PC-3 (cell line): Measurements from ENCODE around the gene CSK. TPM values are rescaled to one million over a fixed set of nuclear protein-coding genes. Genes with fewer than 3 reads are reported as not detected.

ENCODE experiments used
- ATAC-seq: fragments of 200-7000 bp; cut with Tn5 transposase; 2 replicates; pipeline ENCODE4 v1.9.1; 2020; ENCODE audit warnings: mild to moderate bottlenecking, moderate library complexity
- BruUV-seq: library from RNA; stranded (reverse); fragments of 400-500 nt; replicated peaks from 2 replicates; lab custom pipeline; 2021; lab: Mats Ljungman, UMichigan
- CTCF ChIA-PET: fragments of 300-600 bp; sonication (Branson Sonifier 250); formaldehyde crosslinking; loops from one replicate; lab custom pipeline; 2022; ENCODE audit warnings: antibody characterized with exemption; lab: Charles Lee
- POLR2A ChIA-PET: fragments of 300-600 bp; sonication (Branson Sonifier 250); formaldehyde crosslinking; loops from one replicate; lab custom pipeline; 2022; ENCODE audit warnings: antibody characterized with exemption; ENCODE audit not compliant: unreplicated experiment; lab: Charles Lee
- DNase-seq: peaks from one replicate; pipeline ENCODE4 v3.0.0-alpha.2; 2015
- H2AFZ ChIP-seq: fragments of 300-600 bp; sonication (generic); 2 replicates; pipeline ENCODE4 v1.6.0; 2016; ENCODE audit warnings: antibody characterized with exemption, low read length
- H3F3A ChIP-seq: fragments of 300-600 bp; sonication (generic); one replicate; pipeline ENCODE4 v1.6.0; 2017; ENCODE audit warnings: antibody characterized with exemption, low read length, control low read depth, mild to moderate bottlenecking; ENCODE audit not compliant: unreplicated experiment
- H3K27ac ChIP-seq: fragments of 300-600 bp; sonication (generic); 2 replicates; pipeline ENCODE4 v1.5.1; 2016; ENCODE audit warnings: mild to moderate bottlenecking, low read length
- H3K27me3 ChIP-seq: fragments of 300-600 bp; sonication (generic); 2 replicates; pipeline ENCODE4 v1.6.1; 2016; ENCODE audit warnings: low read length, mixed read lengths
- H3K36me3 ChIP-seq: fragments of 300-600 bp; sonication (generic); 2 replicates; pipeline ENCODE4 v1.6.1; 2016; ENCODE audit warnings: low read depth, mixed run types, low read length, mixed read lengths
- H3K4me1 ChIP-seq: fragments of 300-600 bp; sonication (generic); 2 replicates; pipeline ENCODE4 v1.5.1; 2016; ENCODE audit warnings: low read length; ENCODE audit not compliant: insufficient read depth
- H3K4me2 ChIP-seq: fragments of 300-600 bp; sonication (generic); 2 replicates; pipeline ENCODE4 v1.6.0; 2016; ENCODE audit warnings: low read length
- H3K4me3 ChIP-seq: fragments of 300-600 bp; sonication (generic); 2 replicates; pipeline ENCODE4 v1.5.1; 2016; ENCODE audit warnings: mild to moderate bottlenecking, low read length, mixed read lengths
- H3K79me2 ChIP-seq: fragments of 300-600 bp; sonication (generic); 2 replicates; pipeline ENCODE4 v1.6.1; 2017; ENCODE audit warnings: low read length, mixed read lengths
- H3K9ac ChIP-seq: fragments of 300-600 bp; sonication (generic); 2 replicates; pipeline ENCODE4 v1.6.0; 2016; ENCODE audit warnings: mild to moderate bottlenecking, low read length
- H3K9me2 ChIP-seq: fragments of 300-600 bp; sonication (generic); replicated peaks from 2 replicates; pipeline ENCODE4 v1.6.1; 2016; ENCODE audit warnings: mixed run types, low read length, mixed read lengths
- H3K9me3 ChIP-seq: fragments of 300-600 bp; sonication (generic); 2 replicates; pipeline ENCODE4 v1.6.1; 2016; ENCODE audit warnings: low read length, mixed read lengths
- H4K20me1 ChIP-seq: fragments of 300-600 bp; sonication (generic); 2 replicates; pipeline ENCODE4 v1.6.1; 2016; ENCODE audit warnings: low read length, mixed read lengths
- EZH2 ChIP-seq: fragments of 300-600 bp; sonication (generic); IDR thresholded peaks from one replicate; pipeline ENCODE4 v1.6.1; 2017; ENCODE audit warnings: antibody characterized with exemption, mild to moderate bottlenecking, low read length; ENCODE audit not compliant: unreplicated experiment
- EZH2phosphoT487 ChIP-seq: fragments of 300-600 bp; sonication (generic); IDR thresholded peaks from 2 replicates; pipeline ENCODE4 v1.6.1; 2018; ENCODE audit warnings: mild to moderate bottlenecking, antibody characterized with exemption, low read length, borderline replicate concordance
- intact Hi-C: fragments of 100-400 bp; cut with micrococcal nuclease; formaldehyde crosslinking; loops from 2 replicates; pipeline ENCODE4 v1.9.0; 2023
- total RNA-seq: library from RNA; depleted of rRNA; stranded (reverse); fragments of >200 nt; gene quantifications from 2 replicates; pipeline ENCODE4 v1.2.3, GENCODE V29; 2014
- TF ChIP-seq, protein P1 (sequence below): fragments of 300-600 bp; sonication (generic); conservative IDR thresholded peaks from 2 replicates; pipeline ENCODE4 v1.5.1; 2017; ENCODE audit warnings: antibody characterized with exemption, low read depth, mild to moderate bottlenecking, low read length

The CSK gene
- total RNA-seq, 1 experiment from 2014 or later, result 38.0 TPM

GRCh38 chr15:74742422-74742821, 39.5 kb upstream of the CSK start:
- Histone ChIP-seq H3K9me3 (no peaks in the 10 kb centered on the region), H3K4me3 (no peak overlapping the region), H3K79me2 (no peaks in the 10 kb centered on the region), H3K9me2 (no peaks in the 10 kb centered on the region), H3K4me1 (no peaks in the 10 kb centered on the region), H3K27ac (no peak overlapping the region), H3K27me3 (no peaks in the 10 kb centered on the region; the same call in 1 of the 2 replicates), H3K9ac (no peak overlapping the region), H2AFZ (no peak overlapping the region), H3F3A (no peaks in the 10 kb centered on the region), H4K20me1 (no peaks in the 10 kb centered on the region), H3K4me2 (no peak overlapping the region), H3K36me3 (no peaks in the 10 kb centered on the region)
- ChIA-PET POLR2A (no interaction called here), CTCF (no interaction called here)
- DNase-seq (no peak), ATAC-seq (no peak)
- TF ChIP-seq EZH2phosphoT487, result no peak
- TF ChIP-seq, protein P1, sequence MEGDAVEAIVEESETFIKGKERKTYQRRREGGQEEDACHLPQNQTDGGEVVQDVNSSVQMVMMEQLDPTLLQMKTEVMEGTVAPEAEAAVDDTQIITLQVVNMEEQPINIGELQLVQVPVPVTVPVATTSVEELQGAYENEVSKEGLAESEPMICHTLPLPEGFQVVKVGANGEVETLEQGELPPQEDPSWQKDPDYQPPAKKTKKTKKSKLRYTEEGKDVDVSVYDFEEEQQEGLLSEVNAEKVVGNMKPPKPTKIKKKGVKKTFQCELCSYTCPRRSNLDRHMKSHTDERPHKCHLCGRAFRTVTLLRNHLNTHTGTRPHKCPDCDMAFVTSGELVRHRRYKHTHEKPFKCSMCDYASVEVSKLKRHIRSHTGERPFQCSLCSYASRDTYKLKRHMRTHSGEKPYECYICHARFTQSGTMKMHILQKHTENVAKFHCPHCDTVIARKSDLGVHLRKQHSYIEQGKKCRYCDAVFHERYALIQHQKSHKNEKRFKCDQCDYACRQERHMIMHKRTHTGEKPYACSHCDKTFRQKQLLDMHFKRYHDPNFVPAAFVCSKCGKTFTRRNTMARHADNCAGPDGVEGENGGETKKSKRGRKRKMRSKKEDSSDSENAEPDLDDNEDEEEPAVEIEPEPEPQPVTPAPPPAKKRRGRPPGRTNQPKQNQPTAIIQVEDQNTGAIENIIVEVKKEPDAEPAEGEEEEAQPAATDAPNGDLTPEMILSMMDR, result no peak
- no peak for TF ChIP-seq EZH2
- no TSS peak for BruUV-seq
- intact Hi-C loops, result no loop called here

DNA sequence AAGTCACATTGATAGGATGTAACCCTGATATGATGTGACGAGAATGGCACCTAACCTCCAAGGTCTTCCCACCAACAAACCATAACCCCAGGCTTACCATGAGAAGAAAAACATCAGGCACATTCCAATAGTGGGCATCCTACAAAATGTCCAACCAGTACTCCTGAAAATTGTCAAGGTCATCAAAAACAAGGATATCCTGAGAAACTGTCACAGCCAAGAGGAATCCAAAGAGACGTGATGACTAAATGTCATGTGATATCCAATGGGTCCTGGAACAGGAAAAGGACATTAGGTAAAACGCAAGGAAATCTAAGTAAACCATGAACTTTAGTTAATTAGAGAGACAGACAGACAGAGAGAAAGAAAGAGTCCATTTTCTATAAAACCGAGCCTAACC, 35.5 kb upstream of the CSK start:
- BruUV-seq, result no TSS peak
- CTCF ChIA-PET, result no interaction called here
- no peaks in the 10 kb centered on the region for H3K9me3 ChIP-seq
- TF ChIP-seq, protein P1, result no peak
- TF ChIP-seq EZH2phosphoT487, result no peak
- no peak for TF ChIP-seq EZH2
- H4K20me1 ChIP-seq, result no peaks in the 10 kb centered on the region
- no peaks in the 10 kb centered on the region for H3K79me2 ChIP-seq
- H3K4me3 ChIP-seq, result no peak overlapping the region
- no peak overlapping the region for H2AFZ ChIP-seq
- POLR2A ChIA-PET, result no interaction called here
- intact Hi-C loops, result no loop called here
- H3K27me3 ChIP-seq, result no peaks in the 10 kb centered on the region; the same call in 1 of the 2 replicates
- H3K27ac ChIP-seq, result no peak overlapping the region
- H3K9ac ChIP-seq, result no peak overlapping the region
- no peaks in the 10 kb centered on the region for H3K9me2 ChIP-seq
- H3K36me3 ChIP-seq, result no peaks in the 10 kb centered on the region
- ATAC-seq (no peak), DNase-seq (no peak)
- no peak overlapping the region for H3K4me2 ChIP-seq
- H3K4me1 ChIP-seq, result no peaks in the 10 kb centered on the region
- H3F3A ChIP-seq, result no peaks in the 10 kb centered on the region

GRCh38 chr15:74748322-74748946, 33.4 kb upstream of the CSK start, which contains the start of gene CYP1A2:
Gene CYP1A2 (plus strand): TSS chr15:74748845. CDS start chr15:74749739, 894 bp downstream.
- DNase-seq (no peak), ATAC-seq (no peak)
- H3K36me3 ChIP-seq, result no peaks in the 10 kb centered on the region
- H3F3A ChIP-seq, result no peaks in the 10 kb centered on the region
- no peaks in the 10 kb centered on the region for H4K20me1 ChIP-seq
- intact Hi-C loops, result no loop called here
- no peak within 1 kb of the TSS for H3K4me2 ChIP-seq
- ChIA-PET POLR2A (no interaction called here), CTCF (no interaction called here)
- no peaks in the 10 kb centered on the region for H3K9me2 ChIP-seq
- no peak within 1 kb of the TSS for H2AFZ ChIP-seq
- H3K9ac ChIP-seq, result no peak within 1 kb of the TSS
- no peaks in the 10 kb centered on the region for H3K4me1 ChIP-seq
- no peaks in the 10 kb centered on the region for H3K9me3 ChIP-seq
- H3K27me3 ChIP-seq, result no peaks in the 10 kb centered on the region
- no peaks in the 10 kb centered on the region for H3K79me2 ChIP-seq
- TF ChIP-seq EZH2 (no peak), EZH2phosphoT487 (no peak)
- TF ChIP-seq, protein P1, result no peak
- no TSS peak for BruUV-seq
- no peak within 1 kb of the TSS for H3K4me3 ChIP-seq
- no peak within 1 kb of the TSS for H3K27ac ChIP-seq
